Liver (tissue), 3 donors: ENCODE measurements around the gene PPARA.

Source experiments
- CTCF ChIP-seq: fragments of 150-350 bp; IDR thresholded peaks from 2 replicates; pipeline ENCODE4 v1.5.1; 2017; ENCODE audit warnings: improper control_type of control experiment, low read depth, low read length; ENCODE audit not compliant: missing input control
- GABPA ChIP-seq, 2 donors: IDR thresholded peaks in 1 of 2; conservative IDR thresholded peaks in 1 of 2; 2 replicates each; pipeline ENCODE4 v1.6.1; 2016; ENCODE audit warnings: antibody characterized with exemption in 2 of 2, mild to moderate bottlenecking in 1 of 2, moderate library complexity in 1 of 2
- HNF4G ChIP-seq: IDR thresholded peaks from 2 replicates; pipeline ENCODE4 v1.6.1; 2016; ENCODE audit warnings: antibody characterized with exemption
- MAX ChIP-seq: IDR thresholded peaks from 2 replicates; pipeline ENCODE4 v1.6.1; 2016; ENCODE audit warnings: antibody characterized with exemption
- RAD21 ChIP-seq, 2 donors: IDR thresholded peaks; 2 replicates each; pipeline ENCODE4 v1.6.1; 2016; ENCODE audit warnings: antibody characterized with exemption in 2 of 2, mild to moderate bottlenecking in 2 of 2
- RXRA ChIP-seq, 2 donors: IDR thresholded peaks; 2 replicates each; pipeline ENCODE4 v1.6.1; 2017 to 2018; ENCODE audit warnings: antibody characterized with exemption in 2 of 2, mild to moderate bottlenecking in 1 of 2
- YY1 ChIP-seq: IDR thresholded peaks from 2 replicates; pipeline ENCODE4 v1.6.1; 2016; ENCODE audit warnings: antibody characterized with exemption, mild to moderate bottlenecking
- ZBTB33 ChIP-seq: IDR thresholded peaks from 2 replicates; pipeline ENCODE4 v1.6.1; 2016; ENCODE audit warnings: antibody characterized with exemption
- donor health status: healthy.
- donor health status: healthy.

- no peak for TF ChIP-seq CTCF
- no peak for TF ChIP-seq RXRA (IDR thresholded peaks at IDR 0.05)
- TF ChIP-seq MAX, result no peak
- no peak for TF ChIP-seq GABPA (IDR thresholded peaks at IDR 0.05 in 1 of 2, conservative IDR thresholded peaks at IDR 0.05 in 1 of 2)
- no peak for TF ChIP-seq RAD21 (IDR thresholded peaks at IDR 0.05)
- TF ChIP-seq YY1, result no peak
- TF ChIP-seq ZBTB33, result no peak
- TF ChIP-seq HNF4G, result no peak
These were observed 112.9 kb downstream of the PPARA start, which contains the start of gene PKDREJ for GRCh38 chr22:46263216-46263590.
